A673 (cell line): ENCODE data around the gene HOXB9. TPM values are rescaled to one million over a fixed set of nuclear protein-coding genes. Genes with fewer than 3 reads are reported as not detected.

Experiments used
- BruUV-seq: library from RNA; stranded (reverse); fragments of 400-500 nt; replicated peaks from 2 replicates; lab custom pipeline; 2021; lab: Mats Ljungman, UMichigan
- CTCF ChIA-PET: fragments of 300-600 bp; sonication (Branson Sonifier 250); formaldehyde crosslinking; loops from one replicate; lab custom pipeline; 2022; ENCODE audit warnings: antibody characterized with exemption; lab: Charles Lee
- POLR2A ChIA-PET: fragments of 300-600 bp; sonication (Branson Sonifier 250); formaldehyde crosslinking; loops from one replicate; lab custom pipeline; 2022; ENCODE audit warnings: antibody characterized with exemption; ENCODE audit not compliant: low non-redundant PET; lab: Charles Lee
- DNase-seq: peaks from one replicate; pipeline ENCODE4 v3.0.0-alpha.2; 2015; ENCODE audit warnings: low spot score
- H3K27ac ChIP-seq: fragments of 200-600 bp; sonication (generic); 2 replicates; pipeline ENCODE4 v1.5.1; 2016; ENCODE audit warnings: mixed run types, low read depth, mild to moderate bottlenecking, mixed read lengths, antibody characterized with exemption, low read length; ENCODE audit not compliant: poor library complexity, severe bottlenecking
- H3K27me3 ChIP-seq: fragments of 200-600 bp; sonication (generic); replicated peaks from 2 replicates; pipeline ENCODE4 v1.6.1; 2017; ENCODE audit warnings: mixed run types, low read depth, mild to moderate bottlenecking, mixed read lengths, antibody characterized with exemption, low read length; ENCODE audit not compliant: insufficient read depth, poor library complexity
- H3K36me3 ChIP-seq: fragments of 200-600 bp; sonication (generic); 2 replicates; pipeline ENCODE4 v1.6.1; 2016; ENCODE audit warnings: mixed run types, mild to moderate bottlenecking, mixed read lengths, antibody characterized with exemption, low read length; ENCODE audit not compliant: insufficient read depth, poor library complexity, severe bottlenecking
- H3K4me1 ChIP-seq: fragments of 200-600 bp; sonication (generic); 2 replicates; pipeline ENCODE4 v1.6.1; 2017; ENCODE audit warnings: mixed run types, mild to moderate bottlenecking, mixed read lengths, antibody characterized with exemption, low read length; ENCODE audit not compliant: insufficient read depth, poor library complexity, severe bottlenecking
- H3K4me3 ChIP-seq: fragments of 200-600 bp; sonication (generic); 2 replicates; pipeline ENCODE4 v1.5.1; 2016; ENCODE audit warnings: low read depth, mixed run types, mild to moderate bottlenecking, mixed read lengths, low read length; ENCODE audit not compliant: poor library complexity, severe bottlenecking
- H3K9me3 ChIP-seq: fragments of 200-600 bp; sonication (generic); 2 replicates; pipeline ENCODE4 v1.6.1; 2016; ENCODE audit warnings: mixed run types, low read depth, mild to moderate bottlenecking, mixed read lengths, antibody characterized with exemption, low read length; ENCODE audit not compliant: poor library complexity, severe bottlenecking
- CTCF ChIP-seq: fragments of 300-800, 200-600 bp; sonication (generic); conservative IDR thresholded peaks from 2 replicates; pipeline ENCODE4 v1.5.1; 2017; ENCODE audit warnings: low read depth, mild to moderate bottlenecking, antibody characterized with exemption, low read length, moderate library complexity, mixed read lengths
- EZH2 ChIP-seq: fragments of 200-600 bp; sonication (generic); IDR thresholded peaks from 2 replicates; pipeline ENCODE4 v1.6.1; 2017; ENCODE audit warnings: borderline replicate concordance, low read depth, mild to moderate bottlenecking, mixed read lengths, antibody characterized with exemption, low read length; ENCODE audit not compliant: poor library complexity, severe bottlenecking
- intact Hi-C: fragments of 100-400 bp; cut with micrococcal nuclease; formaldehyde crosslinking; loops from one replicate; pipeline ENCODE4 v1.10.0; 2022; ENCODE audit not compliant: unreplicated experiment
- total RNA-seq: library from RNA; stranded (reverse); gene quantifications from 2 replicates; pipeline ENCODE4 v1.2.3, GENCODE V29; 2021

HOXB9 gene
- total RNA-seq, 1 experiment from 2014 or later: 8.2 TPM

- Histone ChIP-seq H3K4me3 (no peak overlapping the region), H3K36me3 (no peaks in the 10 kb centered on the region), H3K27ac (no peak overlapping the region), H3K27me3 (no peaks in the 10 kb centered on the region), H3K4me1 (peaks cover 5% of the 10 kb centered on the region), H3K9me3 (no peaks in the 10 kb centered on the region)
- no peak for DNase-seq
- POLR2A ChIA-PET: no interaction called here
- no peak for TF ChIP-seq CTCF
- TF ChIP-seq EZH2: no peak
- BruUV-seq: no TSS peak
- CTCF ChIA-PET: no interaction called here
- intact Hi-C loops: no loop called here
Measured at GRCh38 chr17:48631693-48632578, 5.8 kb upstream of the HOXB9 start.

DNA sequence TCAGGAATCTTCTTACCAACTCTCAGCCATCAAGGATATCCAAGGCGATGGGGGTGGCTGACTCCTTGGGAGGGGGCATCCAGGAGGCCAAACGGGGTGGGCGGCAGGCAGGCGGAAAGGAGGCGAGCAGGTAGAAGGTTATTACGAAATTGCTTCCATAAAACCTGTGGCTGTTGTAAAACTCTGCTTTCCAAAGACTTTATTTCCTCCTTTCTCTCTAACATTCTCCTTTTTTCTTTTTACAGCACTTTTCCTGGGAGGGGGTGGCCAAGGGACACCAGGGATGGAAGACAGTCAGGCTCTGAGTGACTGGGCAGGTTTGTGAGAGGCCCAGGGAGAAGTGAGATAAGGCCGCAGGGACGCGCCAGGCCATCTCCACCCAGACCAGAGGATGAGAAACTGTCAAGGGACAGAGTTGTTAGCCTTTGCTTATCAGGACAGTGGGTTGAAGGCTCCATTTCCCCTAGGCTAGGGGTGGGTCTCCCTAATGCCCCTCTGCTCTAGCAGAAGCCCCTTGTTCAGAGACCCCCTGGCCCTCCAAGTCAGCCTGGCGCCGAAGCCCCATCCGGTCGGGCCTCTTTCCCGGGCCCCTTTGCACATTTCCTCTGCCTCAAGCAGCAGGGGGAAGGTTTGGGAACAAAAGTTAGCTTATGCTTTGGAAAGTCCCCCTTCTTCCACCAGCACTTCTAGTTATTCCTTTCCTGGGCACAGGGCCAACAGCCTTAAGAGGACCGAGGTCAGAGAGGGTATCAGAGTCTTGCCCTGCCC is 5.0 kb upstream of the HOXB9 start:
- intact Hi-C loops: no loop called here
- Histone ChIP-seq H3K4me1 (peaks cover 7% of the 10 kb centered on the region), H3K9me3 (no peaks in the 10 kb centered on the region), H3K36me3 (no peaks in the 10 kb centered on the region), H3K4me3 (no peak overlapping the region), H3K27me3 (no peaks in the 10 kb centered on the region), H3K27ac (no peak overlapping the region)
- no TSS peak for BruUV-seq
- ChIA-PET POLR2A (no interaction called here), CTCF (no interaction called here)
- TF ChIP-seq EZH2 (no peak), CTCF (no peak)
- DNase-seq: no peak

GRCh38 chr17:48630009-48630924 is 4.1 kb upstream of the HOXB9 start:
- peaks cover 7% of the 10 kb centered on the region for H3K4me1 ChIP-seq
- intact Hi-C loops: no loop called here
- no peak overlapping the region for H3K27ac ChIP-seq
- POLR2A ChIA-PET: no interaction called here
- no peak for DNase-seq
- no peak overlapping the region for H3K4me3 ChIP-seq
- H3K36me3 ChIP-seq: no peaks in the 10 kb centered on the region
- no peaks in the 10 kb centered on the region for H3K9me3 ChIP-seq
- no TSS peak for BruUV-seq
- TF ChIP-seq CTCF (no peak), EZH2 (no peak)
- H3K27me3 ChIP-seq: no peaks in the 10 kb centered on the region
- CTCF ChIA-PET: no interaction called here
